K562 (cell line): Measurements from ENCODE around the gene FIS1. TPM values are rescaled to one million over a fixed set of nuclear protein-coding genes. Genes with fewer than 3 reads are reported as not detected.

Experiments
- BHLHE40 ChIP-seq: IDR thresholded peaks from 2 replicates; pipeline ENCODE4 v1.6.1; 2011; ENCODE audit warnings: low read length, improper control_type of control experiment
- MCM2 ChIP-seq: fragments of 450-650 bp; IDR thresholded peaks from 2 replicates; pipeline ENCODE4 v1.6.1; 2017; ENCODE audit warnings: low read depth, mild to moderate bottlenecking
- NRF1 ChIP-seq, 2 experiments: fragments of 450-650 bp; IDR thresholded peaks in 1 of 2; conservative IDR thresholded peaks in 1 of 2; 2 replicates each; pipeline ENCODE4 v1.6.1; 2014; ENCODE audit warnings: mild to moderate bottlenecking in 2 of 2
- PTRF ChIP-seq: fragments of 450-650 bp; IDR thresholded peaks from 2 replicates; pipeline ENCODE4 v1.6.1; 2016; ENCODE audit warnings: mild to moderate bottlenecking, missing genetic modification characterization, missing compliant biosample characterization
- SUPT5H ChIP-seq: fragments of 450-650 bp; IDR thresholded peaks from 2 replicates; pipeline ENCODE4 v1.6.1; 2016
- TAF9B ChIP-seq: fragments of 450-650 bp; IDR thresholded peaks from 2 replicates; pipeline ENCODE4 v1.6.1; 2018; ENCODE audit warnings: mild to moderate bottlenecking; ENCODE audit not compliant: partially characterized antibody
- TOE1 ChIP-seq, 2 experiments: fragments of 450-650 bp in 1 of 2; sonication (generic) in 1 of 2; formaldehyde crosslinking in 1 of 2; IDR thresholded peaks; 2 replicates each; pipeline versions ENCODE4 v1.7.1 to v1.8.0; 2016 to 2022; ENCODE audit warnings: borderline replicate concordance in 2 of 2, mild to moderate bottlenecking in 2 of 2, antibody characterized with exemption in 1 of 2, inconsistent platforms in 1 of 2, low read depth in 1 of 2, missing genetic modification reagents in 1 of 2, moderate library complexity in 1 of 2
- polyA plus RNA-seq, 8 experiments: library from polyadenylated mRNA; depleted of rRNA in 4 of 8; stranded (reverse) in 5 of 8; unstranded in 3 of 8; fragments of >200 nt; fragmentation: Nextera tagmentation in 2 of 8; fragmentation: Illumina TruSeq in 1 of 8; extraction: Ambion mirVana in 2 of 8; extraction: Trizol in 1 of 8; gene quantifications; 2 replicates each; pipeline versions ENCODE4 v1.2.1 to v1.2.3, GENCODE V29; 2011 to 2014; ENCODE audit warnings: inconsistent platforms in 1 of 8, missing spikeins in 1 of 8
- total RNA-seq, 7 experiments: library from RNA; depleted of rRNA in 6 of 7; stranded (reverse); fragments of >200 nt in 6 of 7; fragmentation: Illumina TruSeq in 2 of 7; extraction: Trizol in 2 of 7; gene quantifications; 2 replicates each; pipeline versions ENCODE4 v1.2.1 to v1.2.3, GENCODE V29; 2011 to 2021; ENCODE audit warnings: low replicate concordance in 1 of 7
- TF ChIP-seq, protein P1 (sequence below): fragments of 250-450 bp; sonication (Bioruptor Pico); IDR thresholded peaks from 2 replicates; pipeline ENCODE4 v1.5.1; 2021; ENCODE audit warnings: mild to moderate bottlenecking
- TF ChIP-seq, protein P2 (sequence below): fragments of 450-650 bp; formaldehyde crosslinking; IDR thresholded peaks from 2 replicates; pipeline ENCODE4 v1.4.0; 2020; ENCODE audit warnings: mild to moderate bottlenecking, mixed read lengths
- TF ChIP-seq, protein P3 (sequence below): sonication (generic); formaldehyde crosslinking; IDR thresholded peaks from 2 replicates; pipeline ENCODE4 v1.4.0; 2020; ENCODE audit warnings: mild to moderate bottlenecking, missing genetic modification reagents
- TF ChIP-seq, protein P4 (sequence below): sonication (generic); formaldehyde crosslinking; IDR thresholded peaks from 2 replicates; pipeline ENCODE4 v1.8.1; 2023; ENCODE audit warnings: missing genetic modification reagents, mild to moderate bottlenecking, borderline replicate concordance
- TF ChIP-seq, protein P5 (sequence below): sonication (generic); formaldehyde crosslinking; IDR thresholded peaks from 2 replicates; pipeline ENCODE4 v1.5.0; 2020; ENCODE audit warnings: missing genetic modification reagents

The FIS1 gene
- total and polyA plus RNA-seq, 9 of the 15 experiments (the other 6 are each of a cell fraction or from before 2014, with no cell fraction given), result 86.0 to 257 (median 144) TPM

DNA sequence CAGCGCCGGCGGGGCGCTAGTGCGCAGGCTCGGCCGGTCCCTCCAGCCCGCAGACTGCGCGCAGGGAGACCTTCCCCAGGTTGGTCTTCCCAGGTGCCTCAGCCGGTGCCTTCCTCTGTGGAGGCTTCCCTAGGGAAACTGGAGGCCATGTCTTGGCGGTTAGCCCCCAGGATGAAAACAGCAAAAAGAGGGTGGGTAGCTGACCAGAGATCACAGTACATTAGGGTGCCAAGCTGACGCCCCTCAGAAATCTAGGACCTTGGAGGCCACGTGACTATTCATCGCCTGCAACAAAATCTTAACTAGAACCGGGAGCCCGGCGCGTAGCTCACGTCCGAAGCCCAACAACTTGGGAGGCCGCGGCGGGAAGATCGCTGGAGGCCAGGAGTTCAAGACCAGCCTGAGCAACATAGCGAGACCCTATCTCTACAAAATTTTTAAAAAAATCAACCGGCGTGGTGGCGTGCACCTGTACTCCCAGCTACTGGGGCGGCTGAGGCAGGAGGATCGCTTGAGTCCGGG, 327 bp upstream of the FIS1 start (continued):
- TF ChIP-seq, protein P1, sequence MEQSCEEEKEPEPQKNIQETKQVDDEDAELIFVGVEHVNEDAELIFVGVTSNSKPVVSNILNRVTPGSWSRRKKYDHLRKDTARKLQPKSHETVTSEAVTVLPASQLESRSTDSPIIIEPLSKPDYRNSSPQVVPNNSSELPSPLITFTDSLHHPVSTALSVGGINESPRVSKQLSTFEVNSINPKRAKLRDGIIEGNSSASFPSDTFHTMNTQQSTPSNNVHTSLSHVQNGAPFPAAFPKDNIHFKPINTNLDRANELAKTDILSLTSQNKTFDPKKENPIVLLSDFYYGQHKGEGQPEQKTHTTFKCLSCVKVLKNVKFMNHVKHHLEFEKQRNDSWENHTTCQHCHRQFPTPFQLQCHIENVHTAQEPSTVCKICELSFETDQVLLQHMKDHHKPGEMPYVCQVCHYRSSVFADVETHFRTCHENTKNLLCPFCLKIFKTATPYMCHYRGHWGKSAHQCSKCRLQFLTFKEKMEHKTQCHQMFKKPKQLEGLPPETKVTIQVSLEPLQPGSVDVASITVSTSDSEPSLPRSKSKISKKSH (CRISPR knock-in tag), result no peak
- TF ChIP-seq PTRF (tag) (no peak), NRF1 (conservative IDR thresholded peaks at IDR 0.05 in 1 of 2, IDR thresholded peaks at IDR 0.05 in 1 of 2) (peak; percentile 96 to 97), BHLHE40 (peak; percentile 2; the same call in 1 of the 2 replicates), TOE1 (IDR thresholded peaks at IDR 0.05; ENCODE audit: borderline replicate concordance) (peak; percentile 73; the same call in 1 of the 2 replicates), TOE1 (CRISPR knock-in tag; IDR thresholded peaks at IDR 0.05; ENCODE audit: borderline replicate concordance, low read depth) (no peak), MCM2 (no peak), SUPT5H (peak; percentile 31; the same call in 1 of the 2 replicates), TAF9B (no peak)
- TF ChIP-seq, protein P2, sequence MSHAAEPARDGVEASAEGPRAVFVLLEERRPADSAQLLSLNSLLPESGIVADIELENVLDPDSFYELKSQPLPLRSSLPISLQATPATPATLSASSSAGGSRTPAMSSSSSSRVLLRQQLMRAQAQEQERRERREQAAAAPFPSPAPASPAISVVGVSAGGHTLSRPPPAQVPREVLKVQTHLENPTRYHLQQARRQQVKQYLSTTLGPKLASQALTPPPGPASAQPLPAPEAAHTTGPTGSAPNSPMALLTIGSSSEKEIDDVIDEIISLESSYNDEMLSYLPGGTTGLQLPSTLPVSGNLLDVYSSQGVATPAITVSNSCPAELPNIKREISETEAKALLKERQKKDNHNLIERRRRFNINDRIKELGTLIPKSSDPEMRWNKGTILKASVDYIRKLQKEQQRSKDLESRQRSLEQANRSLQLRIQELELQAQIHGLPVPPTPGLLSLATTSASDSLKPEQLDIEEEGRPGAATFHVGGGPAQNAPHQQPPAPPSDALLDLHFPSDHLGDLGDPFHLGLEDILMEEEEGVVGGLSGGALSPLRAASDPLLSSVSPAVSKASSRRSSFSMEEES (CRISPR knock-in tag), result peak; percentile 61
- TF ChIP-seq, protein P3, sequence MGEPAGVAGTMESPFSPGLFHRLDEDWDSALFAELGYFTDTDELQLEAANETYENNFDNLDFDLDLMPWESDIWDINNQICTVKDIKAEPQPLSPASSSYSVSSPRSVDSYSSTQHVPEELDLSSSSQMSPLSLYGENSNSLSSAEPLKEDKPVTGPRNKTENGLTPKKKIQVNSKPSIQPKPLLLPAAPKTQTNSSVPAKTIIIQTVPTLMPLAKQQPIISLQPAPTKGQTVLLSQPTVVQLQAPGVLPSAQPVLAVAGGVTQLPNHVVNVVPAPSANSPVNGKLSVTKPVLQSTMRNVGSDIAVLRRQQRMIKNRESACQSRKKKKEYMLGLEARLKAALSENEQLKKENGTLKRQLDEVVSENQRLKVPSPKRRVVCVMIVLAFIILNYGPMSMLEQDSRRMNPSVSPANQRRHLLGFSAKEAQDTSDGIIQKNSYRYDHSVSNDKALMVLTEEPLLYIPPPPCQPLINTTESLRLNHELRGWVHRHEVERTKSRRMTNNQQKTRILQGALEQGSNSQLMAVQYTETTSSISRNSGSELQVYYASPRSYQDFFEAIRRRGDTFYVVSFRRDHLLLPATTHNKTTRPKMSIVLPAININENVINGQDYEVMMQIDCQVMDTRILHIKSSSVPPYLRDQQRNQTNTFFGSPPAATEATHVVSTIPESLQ (CRISPR knock-in tag), result 0 out of 2 replicates have a peak, but pooled peaks have one; percentile 91
- TF ChIP-seq, protein P4, sequence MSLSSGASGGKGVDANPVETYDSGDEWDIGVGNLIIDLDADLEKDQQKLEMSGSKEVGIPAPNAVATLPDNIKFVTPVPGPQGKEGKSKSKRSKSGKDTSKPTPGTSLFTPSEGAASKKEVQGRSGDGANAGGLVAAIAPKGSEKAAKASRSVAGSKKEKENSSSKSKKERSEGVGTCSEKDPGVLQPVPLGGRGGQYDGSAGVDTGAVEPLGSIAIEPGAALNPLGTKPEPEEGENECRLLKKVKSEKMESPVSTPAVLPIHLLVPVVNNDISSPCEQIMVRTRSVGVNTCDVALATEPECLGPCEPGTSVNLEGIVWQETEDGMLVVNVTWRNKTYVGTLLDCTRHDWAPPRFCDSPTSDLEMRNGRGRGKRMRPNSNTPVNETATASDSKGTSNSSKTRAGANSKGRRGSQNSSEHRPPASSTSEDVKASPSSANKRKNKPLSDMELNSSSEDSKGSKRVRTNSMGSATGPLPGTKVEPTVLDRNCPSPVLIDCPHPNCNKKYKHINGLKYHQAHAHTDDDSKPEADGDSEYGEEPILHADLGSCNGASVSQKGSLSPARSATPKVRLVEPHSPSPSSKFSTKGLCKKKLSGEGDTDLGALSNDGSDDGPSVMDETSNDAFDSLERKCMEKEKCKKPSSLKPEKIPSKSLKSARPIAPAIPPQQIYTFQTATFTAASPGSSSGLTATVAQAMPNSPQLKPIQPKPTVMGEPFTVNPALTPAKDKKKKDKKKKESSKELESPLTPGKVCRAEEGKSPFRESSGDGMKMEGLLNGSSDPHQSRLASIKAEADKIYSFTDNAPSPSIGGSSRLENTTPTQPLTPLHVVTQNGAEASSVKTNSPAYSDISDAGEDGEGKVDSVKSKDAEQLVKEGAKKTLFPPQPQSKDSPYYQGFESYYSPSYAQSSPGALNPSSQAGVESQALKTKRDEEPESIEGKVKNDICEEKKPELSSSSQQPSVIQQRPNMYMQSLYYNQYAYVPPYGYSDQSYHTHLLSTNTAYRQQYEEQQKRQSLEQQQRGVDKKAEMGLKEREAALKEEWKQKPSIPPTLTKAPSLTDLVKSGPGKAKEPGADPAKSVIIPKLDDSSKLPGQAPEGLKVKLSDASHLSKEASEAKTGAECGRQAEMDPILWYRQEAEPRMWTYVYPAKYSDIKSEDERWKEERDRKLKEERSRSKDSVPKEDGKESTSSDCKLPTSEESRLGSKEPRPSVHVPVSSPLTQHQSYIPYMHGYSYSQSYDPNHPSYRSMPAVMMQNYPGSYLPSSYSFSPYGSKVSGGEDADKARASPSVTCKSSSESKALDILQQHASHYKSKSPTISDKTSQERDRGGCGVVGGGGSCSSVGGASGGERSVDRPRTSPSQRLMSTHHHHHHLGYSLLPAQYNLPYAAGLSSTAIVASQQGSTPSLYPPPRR, result no peak
- TF ChIP-seq, protein P5, sequence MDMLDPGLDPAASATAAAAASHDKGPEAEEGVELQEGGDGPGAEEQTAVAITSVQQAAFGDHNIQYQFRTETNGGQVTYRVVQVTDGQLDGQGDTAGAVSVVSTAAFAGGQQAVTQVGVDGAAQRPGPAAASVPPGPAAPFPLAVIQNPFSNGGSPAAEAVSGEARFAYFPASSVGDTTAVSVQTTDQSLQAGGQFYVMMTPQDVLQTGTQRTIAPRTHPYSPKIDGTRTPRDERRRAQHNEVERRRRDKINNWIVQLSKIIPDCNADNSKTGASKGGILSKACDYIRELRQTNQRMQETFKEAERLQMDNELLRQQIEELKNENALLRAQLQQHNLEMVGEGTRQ (CRISPR knock-in tag), result peak; percentile 81
